HepG2 (cell line): ENCODE measurements around the gene MYO1C. TPM values are rescaled to one million over a fixed set of nuclear protein-coding genes. Genes with fewer than 3 reads are reported as not detected.

Source experiments
- HES4 ChIP-seq: sonication (generic); formaldehyde crosslinking; IDR thresholded peaks from 2 replicates; pipeline ENCODE4 v1.9.0; 2021; ENCODE audit warnings: mild to moderate bottlenecking, missing genetic modification reagents, borderline replicate concordance
- HNRNPLL ChIP-seq: fragments of 200-400 bp; formaldehyde crosslinking; IDR thresholded peaks from 2 replicates; pipeline ENCODE4 v1.6.1; 2017; ENCODE audit warnings: mild to moderate bottlenecking, low read depth, low read length; ENCODE audit not compliant: poor library complexity, severe bottlenecking
- IKZF4 ChIP-seq: sonication (generic); formaldehyde crosslinking; IDR thresholded peaks from 2 replicates; pipeline ENCODE4 v1.5.1; 2020; ENCODE audit warnings: borderline replicate concordance, mild to moderate bottlenecking, low read depth, missing genetic modification reagents; ENCODE audit errors: not compliant biosample characterization
- ISX ChIP-seq: sonication (generic); formaldehyde crosslinking; conservative IDR thresholded peaks from 2 replicates; pipeline ENCODE4 v1.5.0; 2020; ENCODE audit warnings: missing genetic modification reagents
- KLF16 ChIP-seq, 2 experiments: sonication (generic) in 1 of 2; formaldehyde crosslinking in 1 of 2; IDR thresholded peaks; 2 replicates each; pipeline versions ENCODE4 v1.6.1 to v1.8.0; 2016 to 2023; ENCODE audit warnings: missing genetic modification reagents in 2 of 2, missing compliant biosample characterization in 1 of 2
- MIER3 ChIP-seq: IDR thresholded peaks from 2 replicates; pipeline ENCODE4 v1.6.1; 2016; ENCODE audit warnings: missing compliant biosample characterization, borderline replicate concordance
- NR2F6 ChIP-seq, 2 experiments: IDR thresholded peaks; 2 replicates each; pipeline ENCODE4 v1.6.1; 2016; ENCODE audit warnings: antibody characterized with exemption in 1 of 2, mild to moderate bottlenecking in 1 of 2
- SIX4 ChIP-seq: sonication (generic); formaldehyde crosslinking; IDR thresholded peaks from 2 replicates; pipeline ENCODE4 v1.4.0; 2020; ENCODE audit warnings: missing genetic modification reagents
- SRSF1 ChIP-seq: fragments of 200-400 bp; formaldehyde crosslinking; optimal IDR thresholded peaks from 2 replicates; pipeline ENCODE3; 2017; ENCODE audit warnings: mild to moderate bottlenecking, low read depth, low read length, moderate library complexity
- TARDBP ChIP-seq: sonication (generic); formaldehyde crosslinking; IDR thresholded peaks from 2 replicates; pipeline ENCODE4 v1.8.0; 2022; ENCODE audit warnings: mild to moderate bottlenecking, missing genetic modification reagents
- TOPORS ChIP-seq: sonication (generic); formaldehyde crosslinking; IDR thresholded peaks from 2 replicates; pipeline ENCODE4 v1.8.0; 2023; ENCODE audit warnings: mild to moderate bottlenecking, missing genetic modification reagents
- U2AF1 ChIP-seq: fragments of 200-400 bp; formaldehyde crosslinking; optimal IDR thresholded peaks from 2 replicates; pipeline ENCODE3; 2017; ENCODE audit warnings: mild to moderate bottlenecking, low read depth, low read length
- ZNF264 ChIP-seq: sonication (generic); formaldehyde crosslinking; IDR thresholded peaks from 2 replicates; pipeline ENCODE4 v1.4.0; 2020; ENCODE audit warnings: missing genetic modification reagents
- ZNF713 ChIP-seq: sonication (generic); formaldehyde crosslinking; IDR thresholded peaks from 2 replicates; pipeline ENCODE4 v1.4.0; 2020; ENCODE audit warnings: mild to moderate bottlenecking, missing genetic modification reagents
- ZNF749 ChIP-seq: sonication (generic); formaldehyde crosslinking; IDR thresholded peaks from 2 replicates; pipeline ENCODE4 v1.8.0; 2022; ENCODE audit warnings: mild to moderate bottlenecking, missing genetic modification reagents, moderate library complexity, borderline replicate concordance
- polyA plus RNA-seq, 8 experiments: library from polyadenylated mRNA; depleted of rRNA in 3 of 8; stranded (reverse) in 7 of 8; unstranded in 1 of 8; fragments of >200 nt; fragmentation: Illumina TruSeq in 4 of 8; extraction: Trizol in 4 of 8; gene quantifications; 2 replicates each; pipeline versions ENCODE4 v1.2.1 to v1.2.3, GENCODE V29; 2011 to 2016; ENCODE audit warnings: low read depth in 4 of 8, missing spikeins in 1 of 8, mixed read lengths in 1 of 8; ENCODE audit not compliant: insufficient read depth in 1 of 8
- total RNA-seq, 5 experiments: library from RNA; depleted of rRNA; stranded (reverse); fragments of >200 nt; fragmentation: Illumina TruSeq; extraction: Trizol; gene quantifications; 2 replicates each; pipeline ENCODE4 v1.2.3, GENCODE V29; 2016; ENCODE audit warnings: low read depth in 1 of 5
- TF ChIP-seq, protein P1 (sequence below): sonication (generic); formaldehyde crosslinking; IDR thresholded peaks from 2 replicates; pipeline ENCODE4 v1.5.0; 2020; ENCODE audit warnings: mild to moderate bottlenecking, missing genetic modification reagents
- TF ChIP-seq, protein P2 (sequence below): sonication (generic); formaldehyde crosslinking; IDR thresholded peaks from 2 replicates; pipeline ENCODE4 v1.4.0; 2020; ENCODE audit warnings: missing genetic modification reagents
- TF ChIP-seq, protein P3 (sequence below): sonication (generic); formaldehyde crosslinking; IDR thresholded peaks from 2 replicates; pipeline ENCODE4 v1.5.1; 2020; ENCODE audit warnings: mild to moderate bottlenecking, missing genetic modification reagents, moderate library complexity
- TF ChIP-seq, protein P4 (sequence below): sonication (generic); formaldehyde crosslinking; IDR thresholded peaks from 2 replicates; pipeline ENCODE4 v1.5.1; 2020; ENCODE audit warnings: mild to moderate bottlenecking, missing genetic modification reagents

The MYO1C gene
- total and polyA plus RNA-seq, 2 of the 13 experiments (the other 11 are each of a cell fraction or from before 2014, with no cell fraction given) = 22.7 to 40.8 TPM

DNA sequence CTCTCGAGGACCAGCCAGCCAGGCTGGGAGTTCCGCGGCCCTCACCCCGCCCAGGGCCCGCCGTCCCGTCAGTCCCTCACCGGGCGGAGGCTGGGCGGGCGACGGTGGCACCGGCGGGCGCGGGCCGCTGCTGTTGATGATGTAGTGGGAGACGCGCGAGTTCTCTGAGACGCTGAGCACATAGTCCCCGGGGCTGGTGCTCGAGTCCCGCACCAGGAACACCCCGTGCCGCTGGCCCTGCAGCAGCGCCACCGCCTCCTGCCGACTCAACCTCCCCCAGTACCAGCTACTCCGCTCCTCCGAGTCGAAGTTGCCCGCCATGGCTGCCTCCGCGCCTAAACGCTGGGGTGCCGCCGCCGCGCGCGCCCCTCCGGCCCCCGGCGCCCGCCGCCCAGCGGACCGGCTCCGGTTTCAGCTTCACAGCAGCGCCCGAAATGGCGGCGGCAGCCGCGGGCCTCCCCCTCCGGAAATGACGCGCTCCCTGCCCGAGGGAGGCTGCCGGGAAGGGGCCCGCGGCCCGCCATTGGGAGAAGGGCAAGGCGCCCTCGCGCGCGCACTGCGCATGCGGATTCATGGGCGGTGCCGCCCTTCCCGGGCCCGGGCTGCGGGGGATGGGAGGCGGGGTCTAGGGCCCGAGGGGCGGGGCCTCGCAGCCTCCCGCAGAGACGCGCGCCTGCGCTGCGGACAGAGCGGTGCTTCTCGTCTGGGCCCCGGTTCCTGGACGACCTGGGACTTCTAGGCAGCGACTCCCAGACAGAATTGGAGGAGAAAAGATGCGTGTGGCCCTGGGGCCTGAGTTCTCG lies 36.5 kb downstream of the MYO1C start, which contains the start of gene CRK (continued):
- peak in 1 of 2 experiments; percentile 68; a peak in 2 of 4 replicates for TF ChIP-seq KLF16 (CRISPR knock-in tag; IDR thresholded peaks at IDR 0.05)
- TF ChIP-seq ISX (CRISPR knock-in tag) = no peak
- TF ChIP-seq HES4 = 0 out of 2 replicates have a peak, but pooled peaks have one; percentile 26
- no peak for TF ChIP-seq NR2F6 (IDR thresholded peaks at IDR 0.05)
- peak; percentile 7; the same call in 1 of the 2 replicates for TF ChIP-seq NR2F6 (CRISPR knock-in tag; IDR thresholded peaks at IDR 0.05)
- no peak for TF ChIP-seq SIX4 (CRISPR knock-in tag)
- peak; percentile 60; the same call in 1 of the 2 replicates for TF ChIP-seq TARDBP (CRISPR knock-in tag)
- TF ChIP-seq U2AF1 = no peak
- TF ChIP-seq, protein P1, sequence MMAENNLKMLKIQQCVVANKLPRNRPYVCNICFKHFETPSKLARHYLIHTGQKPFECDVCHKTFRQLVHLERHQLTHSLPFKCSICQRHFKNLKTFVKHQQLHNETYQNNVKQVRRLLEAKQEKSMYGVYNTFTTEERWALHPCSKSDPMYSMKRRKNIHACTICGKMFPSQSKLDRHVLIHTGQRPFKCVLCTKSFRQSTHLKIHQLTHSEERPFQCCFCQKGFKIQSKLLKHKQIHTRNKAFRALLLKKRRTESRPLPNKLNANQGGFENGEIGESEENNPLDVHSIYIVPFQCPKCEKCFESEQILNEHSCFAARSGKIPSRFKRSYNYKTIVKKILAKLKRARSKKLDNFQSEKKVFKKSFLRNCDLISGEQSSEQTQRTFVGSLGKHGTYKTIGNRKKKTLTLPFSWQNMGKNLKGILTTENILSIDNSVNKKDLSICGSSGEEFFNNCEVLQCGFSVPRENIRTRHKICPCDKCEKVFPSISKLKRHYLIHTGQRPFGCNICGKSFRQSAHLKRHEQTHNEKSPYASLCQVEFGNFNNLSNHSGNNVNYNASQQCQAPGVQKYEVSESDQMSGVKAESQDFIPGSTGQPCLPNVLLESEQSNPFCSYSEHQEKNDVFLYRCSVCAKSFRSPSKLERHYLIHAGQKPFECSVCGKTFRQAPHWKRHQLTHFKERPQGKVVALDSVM = no peak; the same call in 1 of the 2 replicates
- no peak for TF ChIP-seq ZNF713
- peak; percentile 89 for TF ChIP-seq HNRNPLL
- TF ChIP-seq, protein P2, sequence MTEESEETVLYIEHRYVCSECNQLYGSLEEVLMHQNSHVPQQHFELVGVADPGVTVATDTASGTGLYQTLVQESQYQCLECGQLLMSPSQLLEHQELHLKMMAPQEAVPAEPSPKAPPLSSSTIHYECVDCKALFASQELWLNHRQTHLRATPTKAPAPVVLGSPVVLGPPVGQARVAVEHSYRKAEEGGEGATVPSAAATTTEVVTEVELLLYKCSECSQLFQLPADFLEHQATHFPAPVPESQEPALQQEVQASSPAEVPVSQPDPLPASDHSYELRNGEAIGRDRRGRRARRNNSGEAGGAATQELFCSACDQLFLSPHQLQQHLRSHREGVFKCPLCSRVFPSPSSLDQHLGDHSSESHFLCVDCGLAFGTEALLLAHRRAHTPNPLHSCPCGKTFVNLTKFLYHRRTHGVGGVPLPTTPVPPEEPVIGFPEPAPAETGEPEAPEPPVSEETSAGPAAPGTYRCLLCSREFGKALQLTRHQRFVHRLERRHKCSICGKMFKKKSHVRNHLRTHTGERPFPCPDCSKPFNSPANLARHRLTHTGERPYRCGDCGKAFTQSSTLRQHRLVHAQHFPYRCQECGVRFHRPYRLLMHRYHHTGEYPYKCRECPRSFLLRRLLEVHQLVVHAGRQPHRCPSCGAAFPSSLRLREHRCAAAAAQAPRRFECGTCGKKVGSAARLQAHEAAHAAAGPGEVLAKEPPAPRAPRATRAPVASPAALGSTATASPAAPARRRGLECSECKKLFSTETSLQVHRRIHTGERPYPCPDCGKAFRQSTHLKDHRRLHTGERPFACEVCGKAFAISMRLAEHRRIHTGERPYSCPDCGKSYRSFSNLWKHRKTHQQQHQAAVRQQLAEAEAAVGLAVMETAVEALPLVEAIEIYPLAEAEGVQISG = peak; percentile 82
- no peak for TF ChIP-seq ZNF749
- TF ChIP-seq, protein P3, sequence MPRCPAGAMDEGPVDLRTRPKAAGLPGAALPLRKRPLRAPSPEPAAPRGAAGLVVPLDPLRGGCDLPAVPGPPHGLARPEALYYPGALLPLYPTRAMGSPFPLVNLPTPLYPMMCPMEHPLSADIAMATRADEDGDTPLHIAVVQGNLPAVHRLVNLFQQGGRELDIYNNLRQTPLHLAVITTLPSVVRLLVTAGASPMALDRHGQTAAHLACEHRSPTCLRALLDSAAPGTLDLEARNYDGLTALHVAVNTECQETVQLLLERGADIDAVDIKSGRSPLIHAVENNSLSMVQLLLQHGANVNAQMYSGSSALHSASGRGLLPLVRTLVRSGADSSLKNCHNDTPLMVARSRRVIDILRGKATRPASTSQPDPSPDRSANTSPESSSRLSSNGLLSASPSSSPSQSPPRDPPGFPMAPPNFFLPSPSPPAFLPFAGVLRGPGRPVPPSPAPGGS (CRISPR knock-in tag) = no peak; the same call in none of the 2 replicates
- no peak for TF ChIP-seq TOPORS (CRISPR knock-in tag)
- no peak for TF ChIP-seq IKZF4 (CRISPR knock-in tag)
- TF ChIP-seq MIER3 = peak; percentile 45; the same call in 1 of the 2 replicates
- TF ChIP-seq, protein P4, sequence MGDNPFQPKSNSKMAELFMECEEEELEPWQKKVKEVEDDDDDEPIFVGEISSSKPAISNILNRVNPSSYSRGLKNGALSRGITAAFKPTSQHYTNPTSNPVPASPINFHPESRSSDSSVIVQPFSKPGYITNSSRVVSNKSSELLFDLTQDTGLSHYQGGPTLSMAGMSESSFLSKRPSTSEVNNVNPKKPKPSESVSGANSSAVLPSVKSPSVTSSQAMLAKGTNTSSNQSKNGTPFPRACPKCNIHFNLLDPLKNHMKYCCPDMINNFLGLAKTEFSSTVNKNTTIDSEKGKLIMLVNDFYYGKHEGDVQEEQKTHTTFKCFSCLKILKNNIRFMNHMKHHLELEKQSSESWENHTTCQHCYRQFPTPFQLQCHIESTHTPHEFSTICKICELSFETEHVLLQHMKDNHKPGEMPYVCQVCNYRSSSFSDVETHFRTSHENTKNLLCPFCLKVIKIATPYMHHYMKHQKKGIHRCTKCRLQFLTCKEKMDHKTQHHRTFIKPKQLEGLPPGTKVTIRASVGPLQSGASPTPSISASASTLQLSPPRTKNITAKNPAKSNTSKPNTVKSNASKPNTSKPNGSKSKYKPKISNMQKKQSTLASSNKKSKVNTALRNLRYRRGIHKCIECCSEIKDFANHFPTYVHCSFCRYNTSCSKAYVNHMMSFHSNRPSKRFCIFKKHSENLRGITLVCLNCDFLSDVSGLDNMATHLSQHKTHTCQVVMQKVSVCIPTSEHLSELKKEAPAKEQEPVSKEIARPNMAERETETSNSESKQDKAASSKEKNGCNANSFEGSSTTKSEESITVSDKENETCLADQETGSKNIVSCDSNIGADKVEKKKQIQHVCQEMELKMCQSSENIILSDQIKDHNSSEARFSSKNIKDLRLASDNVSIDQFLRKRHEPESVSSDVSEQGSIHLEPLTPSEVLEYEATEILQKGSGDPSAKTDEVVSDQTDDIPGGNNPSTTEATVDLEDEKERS (CRISPR knock-in tag) = no peak
- TF ChIP-seq SRSF1 = no peak
- TF ChIP-seq ZNF264 (CRISPR knock-in tag) = no peak
